HG03135 (cell line): ENCODE results near the gene RNF223.

ENCODE experiments used
- ATAC-seq: cut with Tn5 transposase; IDR thresholded peaks from one replicate; pipeline ENCODE4 v1.9.1; 2021; ENCODE audit warnings: mild to moderate bottlenecking, moderate library complexity; ENCODE audit not compliant: unreplicated experiment

The RNF223 gene

DNA sequence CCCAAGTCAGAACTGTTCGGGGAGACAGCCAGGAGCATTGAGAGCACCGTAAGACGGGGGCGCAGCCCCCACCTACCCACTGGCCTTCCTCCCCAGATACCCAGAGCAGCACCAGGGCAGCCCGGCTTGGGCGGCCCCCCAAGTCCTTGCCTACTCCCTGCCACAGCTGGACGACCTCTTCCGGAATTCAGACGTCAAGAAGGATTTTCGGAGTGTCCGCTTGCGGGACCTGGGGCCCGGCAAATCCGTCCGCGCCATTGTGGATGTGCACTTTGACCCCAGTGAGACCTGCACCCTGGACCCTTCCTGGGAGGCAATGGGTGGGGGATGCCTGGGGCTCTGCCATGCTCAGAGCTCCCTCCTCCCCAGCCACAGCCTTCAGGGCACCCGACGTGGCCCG is 26.7 kb downstream of the RNF223 start:
- no peak for ATAC-seq

DNA sequence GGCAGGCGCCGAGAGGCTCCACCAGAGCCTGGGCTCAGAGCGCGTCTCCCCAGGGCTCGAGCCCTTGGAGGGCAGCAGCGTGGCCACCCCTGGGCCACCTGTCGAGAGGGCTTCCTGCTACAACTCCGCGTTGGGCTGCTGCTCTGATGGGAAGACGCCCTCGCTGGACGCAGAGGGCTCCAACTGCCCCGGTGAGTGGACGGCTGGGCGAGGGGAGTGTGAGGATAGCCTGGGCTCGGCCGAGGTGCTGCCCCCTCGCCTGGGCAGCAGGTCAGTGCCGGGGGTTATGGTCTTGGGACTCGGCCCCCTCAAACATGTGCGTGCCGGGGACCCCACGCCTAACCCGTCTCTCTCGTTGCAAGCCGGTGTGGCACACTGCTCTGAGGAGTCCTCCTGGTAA is 27.3 kb downstream of the RNF223 start:
- no peak for ATAC-seq

- no peak for ATAC-seq
These were observed 27.9 kb downstream of the RNF223 start for GRCh38 chr1:1046243-1046642.

GRCh38 chr1:1045129-1045528 is 29.0 kb downstream of the RNF223 start:
- no peak for ATAC-seq

GRCh38 chr1:1044455-1045078 is 29.5 kb downstream of the RNF223 start:
- no peak for ATAC-seq

DNA sequence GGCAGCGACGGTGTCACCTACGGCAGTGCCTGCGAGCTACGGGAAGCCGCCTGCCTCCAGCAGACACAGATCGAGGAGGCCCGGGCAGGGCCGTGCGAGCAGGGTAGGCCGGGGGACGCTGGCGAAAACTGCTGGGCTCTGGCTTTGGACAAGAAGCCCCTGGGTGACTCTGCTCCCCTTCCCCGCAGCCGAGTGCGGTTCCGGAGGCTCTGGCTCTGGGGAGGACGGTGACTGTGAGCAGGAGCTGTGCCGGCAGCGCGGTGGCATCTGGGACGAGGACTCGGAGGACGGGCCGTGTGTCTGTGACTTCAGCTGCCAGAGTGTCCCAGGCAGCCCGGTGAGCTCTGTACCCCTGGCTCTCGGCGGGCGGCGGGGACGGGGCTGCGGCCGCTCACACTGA is 30.2 kb downstream of the RNF223 start:
- ATAC-seq = no peak

GRCh38 chr1:1043411-1043810 is 30.7 kb downstream of the RNF223 start:
- ATAC-seq = no peak

- ATAC-seq = no peak
These were observed 31.3 kb downstream of the RNF223 start for GRCh38 chr1:1042835-1043234.

- ATAC-seq = no peak
These were observed 32.2 kb downstream of the RNF223 start for GRCh38 chr1:1041873-1042272.

DNA sequence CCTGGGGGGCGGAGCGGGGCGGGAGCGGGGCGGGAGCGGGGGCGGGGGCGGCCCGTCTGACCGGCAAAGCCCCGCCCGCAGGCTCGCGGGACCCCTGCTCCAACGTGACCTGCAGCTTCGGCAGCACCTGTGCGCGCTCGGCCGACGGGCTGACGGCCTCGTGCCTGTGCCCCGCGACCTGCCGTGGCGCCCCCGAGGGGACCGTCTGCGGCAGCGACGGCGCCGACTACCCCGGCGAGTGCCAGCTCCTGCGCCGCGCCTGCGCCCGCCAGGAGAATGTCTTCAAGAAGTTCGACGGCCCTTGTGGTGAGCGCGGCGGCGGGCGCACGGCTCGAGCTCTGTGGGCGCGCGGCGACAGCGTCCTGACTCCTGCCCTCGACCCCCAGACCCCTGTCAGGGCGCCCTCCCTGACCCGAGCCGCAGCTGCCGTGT is 33.0 kb downstream of the RNF223 start:
- ATAC-seq = no peak

- ATAC-seq = no peak
These were observed 33.8 kb downstream of the RNF223 start for GRCh38 chr1:1040004-1040991.

DNA sequence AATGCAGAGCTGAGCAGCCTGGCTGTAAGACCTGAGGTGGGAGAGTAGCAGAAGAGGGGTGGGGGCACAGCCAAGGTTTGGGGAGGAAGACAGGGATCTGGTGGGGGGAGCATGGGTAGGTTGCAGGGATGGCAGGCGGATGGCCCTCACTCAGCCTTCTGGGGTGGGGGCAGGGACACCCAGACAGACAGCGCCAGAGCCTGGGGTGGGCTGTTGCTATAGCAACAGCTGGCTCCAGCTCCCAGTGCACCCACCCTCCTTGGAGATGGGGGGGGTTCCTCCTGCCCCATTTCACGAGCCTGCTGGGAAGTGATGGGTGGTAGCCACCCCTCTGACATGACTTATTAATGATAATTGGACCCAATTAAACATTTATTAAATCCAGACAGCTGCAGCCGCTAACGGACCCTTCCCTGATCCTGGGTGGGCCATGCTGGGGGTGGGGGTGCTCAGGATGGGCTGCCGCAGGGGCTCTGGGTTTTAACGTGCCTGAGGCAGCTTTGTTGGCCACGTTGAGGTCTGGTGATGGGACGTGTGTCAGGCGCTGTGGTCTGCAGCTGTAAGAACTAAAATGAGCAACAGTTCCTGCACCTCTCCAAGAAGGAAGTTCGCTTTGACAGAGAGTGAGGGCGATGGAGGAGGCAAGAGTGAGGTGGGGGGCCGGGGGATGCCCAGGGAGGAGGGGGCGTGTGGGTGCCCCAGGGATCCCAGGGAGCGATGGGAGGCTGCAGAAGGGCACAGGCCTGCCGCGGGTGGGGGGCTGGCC is 34.8 kb downstream of the RNF223 start:
- no peak for ATAC-seq

DNA sequence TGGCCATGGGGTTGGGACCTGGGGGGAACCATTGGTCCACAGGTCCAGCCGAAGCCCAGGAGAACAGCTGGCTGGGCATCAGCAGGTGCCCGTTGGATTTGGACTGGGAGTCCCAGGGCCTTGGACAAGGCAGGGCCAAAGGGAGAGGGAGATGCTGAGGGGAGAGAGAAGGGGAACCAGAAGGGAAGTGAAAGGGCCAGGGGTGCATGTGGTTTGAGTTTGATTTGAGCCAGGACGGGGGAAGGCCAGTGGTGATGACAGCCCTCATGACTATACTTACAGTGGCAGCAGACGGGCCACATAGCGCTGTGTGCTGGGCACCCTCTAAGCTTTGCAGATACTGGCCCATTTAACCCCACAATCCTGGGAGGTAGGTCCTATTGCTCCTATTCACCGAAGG is 35.4 kb downstream of the RNF223 start:
- ATAC-seq = peak; percentile 46

- ATAC-seq = no peak
These were observed 36.5 kb downstream of the RNF223 start for GRCh38 chr1:1037366-1038327.

- no peak for ATAC-seq
These were observed 38.7 kb downstream of the RNF223 start for GRCh38 chr1:1035291-1035943.

DNA sequence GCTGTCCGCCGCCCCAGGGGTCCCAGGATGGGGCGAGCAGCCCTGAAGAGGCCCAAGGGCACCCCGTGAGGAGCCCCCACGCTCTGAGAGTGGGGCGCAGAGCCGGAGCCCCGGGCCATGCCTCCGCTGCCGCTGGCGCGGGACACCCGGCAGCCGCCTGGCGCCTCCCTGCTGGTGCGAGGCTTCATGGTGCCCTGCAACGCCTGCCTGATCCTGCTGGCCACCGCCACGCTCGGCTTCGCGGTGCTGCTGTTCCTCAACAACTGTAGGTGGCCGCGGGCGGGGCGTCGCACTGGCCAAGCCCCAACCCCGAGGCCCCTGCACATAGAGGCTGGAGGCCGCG is 39.7 kb downstream of the RNF223 start:
- ATAC-seq = no peak

GRCh38 chr1:1033731-1034438 is 40.2 kb downstream of the RNF223 start:
- ATAC-seq = no peak

GRCh38 chr1:1033009-1033587 is 41.0 kb downstream of the RNF223 start:
- peak; percentile 81 for ATAC-seq

DNA sequence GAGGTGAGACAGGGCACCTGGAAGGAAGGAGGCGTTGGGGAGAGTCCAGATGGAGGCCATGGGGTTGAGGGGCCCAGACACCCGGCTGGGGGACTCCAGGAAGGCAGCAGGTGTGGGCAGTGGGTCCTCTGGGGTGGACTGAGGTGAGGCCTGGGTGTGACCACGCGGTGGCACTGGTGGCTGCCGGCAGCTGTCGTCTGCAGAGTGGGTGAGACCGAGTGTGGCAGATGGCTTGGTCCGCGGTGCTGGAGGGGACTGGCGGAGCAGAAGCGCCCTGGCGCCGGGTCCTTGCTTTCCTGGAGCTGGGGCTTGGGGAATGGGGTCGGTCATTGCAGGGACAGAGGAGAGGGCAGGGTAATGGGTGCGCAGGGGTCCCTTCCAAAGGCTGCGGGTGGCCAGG is 41.7 kb downstream of the RNF223 start:
- ATAC-seq = peak; percentile 14
